GM12878 (cell line): ENCODE measurements around the gene FYB1. TPM values are rescaled to one million over a fixed set of nuclear protein-coding genes. Genes with fewer than 3 reads are reported as not detected.

Experiments used
- ATAC-seq: fragments of 200-7000 bp; cut with Tn5 transposase; 3 replicates; pipeline ENCODE4 v1.9.1; 2020; ENCODE audit warnings: mild to moderate bottlenecking, moderate library complexity
- BruUV-seq: library from RNA; stranded (reverse); fragments of 400-500 nt; replicated peaks from 2 replicates; lab custom pipeline; 2021; lab: Mats Ljungman, UMichigan
- CTCF ChIA-PET: fragments of 300-600 bp; sonication (Branson Sonifier 250); formaldehyde crosslinking; extraction: SDS; loops from one replicate; lab custom pipeline; 2021; ENCODE audit warnings: inconsistent platforms; lab: Yijun Ruan, JAX
- POLR2A ChIA-PET: fragments of 350-600 bp; formaldehyde crosslinking; extraction: SDS; loops from one replicate; lab custom pipeline; 2021; ENCODE audit warnings: inconsistent platforms; lab: Charles Lee
- RAD21 ChIA-PET: fragments of 300-600 bp; sonication (Branson Sonifier 250); formaldehyde crosslinking; loops from one replicate; lab custom pipeline; 2023; ENCODE audit warnings: antibody characterized with exemption; ENCODE audit not compliant: unreplicated experiment; lab: Charles Lee
- SMC1A ChIA-PET: fragments of 300-600 bp; sonication (Branson Sonifier 250); formaldehyde crosslinking; loops from one replicate; lab custom pipeline; 2023; ENCODE audit not compliant: unreplicated experiment, uncharacterized antibody; lab: Charles Lee
- DNase-seq: peaks from one replicate; pipeline ENCODE4 v3.0.0-alpha.2; 2011; ENCODE audit warnings: low read depth, low spot score
- FAIRE-seq: peaks from 3 replicates; lab custom pipeline; 2011; peaks lifted over from hg19 to GRCh38; lab: Jason Lieb, UNC
- H2AFZ ChIP-seq: 2 replicates; pipeline ENCODE4 v1.6.0; 2011; ENCODE audit warnings: low read depth, low read length, control low read depth; ENCODE audit not compliant: control insufficient read depth
- H3K27ac ChIP-seq: 2 replicates; pipeline ENCODE4 v1.5.1; 2011; ENCODE audit warnings: control low read depth; ENCODE audit not compliant: control insufficient read depth, insufficient read depth
- H3K27me3 ChIP-seq, 2 experiments: replicated peaks in 1 of 2; 2 replicates each; pipeline versions ENCODE4 v1.6.0 to v1.6.1; 2011; ENCODE audit warnings: low read length in 1 of 2; ENCODE audit not compliant: control insufficient read depth in 2 of 2, insufficient read depth in 2 of 2
- H3K36me3 ChIP-seq, 2 experiments: 2 replicates each; pipeline ENCODE4 v1.5.1; 2011; ENCODE audit warnings: low read length in 1 of 2; ENCODE audit not compliant: control insufficient read depth in 2 of 2, insufficient read depth in 2 of 2
- H3K4me1 ChIP-seq: 2 replicates; pipeline ENCODE4 v1.6.1; 2011; ENCODE audit warnings: mild to moderate bottlenecking, low read length, moderate library complexity, mixed read lengths; ENCODE audit not compliant: control insufficient read depth, insufficient read depth
- H3K4me2 ChIP-seq: 2 replicates; pipeline ENCODE4 v1.6.0; 2011; ENCODE audit warnings: control low read depth; ENCODE audit not compliant: control insufficient read depth, insufficient read depth
- H3K4me3 ChIP-seq: fragments of 200-600 bp; sonication (generic); 2 replicates; pipeline ENCODE4 v1.5.1; 2016
- H3K79me2 ChIP-seq: 2 replicates; pipeline ENCODE4 v1.6.0; 2011; ENCODE audit warnings: low read length; ENCODE audit not compliant: control insufficient read depth, insufficient read depth
- H3K9ac ChIP-seq: 2 replicates; pipeline ENCODE4 v1.8.0; 2011; ENCODE audit warnings: low read length, control low read depth, mixed read lengths; ENCODE audit not compliant: control insufficient read depth, insufficient read depth
- H3K9me3 ChIP-seq: replicated peaks from 3 replicates; pipeline ENCODE4 v1.5.1; 2011; ENCODE audit warnings: mild to moderate bottlenecking, low read length; ENCODE audit not compliant: control insufficient read depth, insufficient read depth
- H4K20me1 ChIP-seq: 2 replicates; pipeline ENCODE4 v1.6.0; 2011; ENCODE audit not compliant: control insufficient read depth, insufficient read depth
- ATF7 ChIP-seq: fragments of 450-650 bp; IDR thresholded peaks from 2 replicates; pipeline ENCODE4 v1.6.1; 2016; ENCODE audit warnings: low read depth, mild to moderate bottlenecking
- BCL3 ChIP-seq: IDR thresholded peaks from 2 replicates; pipeline ENCODE4 v1.6.1; 2011; ENCODE audit warnings: borderline replicate concordance, low read depth, mild to moderate bottlenecking, moderate library complexity, low read length; ENCODE audit not compliant: insufficient read depth, poor library complexity, severe bottlenecking
- CHD1 ChIP-seq: IDR thresholded peaks from 2 replicates; pipeline ENCODE4 v1.6.1; 2012; ENCODE audit warnings: low read depth, low read length, improper control_type of control experiment
- CTCF ChIP-seq, 3 experiments: IDR thresholded peaks in 2 of 3; conservative IDR thresholded peaks in 1 of 3; 2 replicates each; pipeline ENCODE4 v1.5.1; 2011; ENCODE audit warnings: low read depth in 3 of 3, low read length in 3 of 3, mild to moderate bottlenecking in 3 of 3, control low read depth in 2 of 3, moderate library complexity in 2 of 3, inconsistent platforms in 1 of 3, mixed read lengths in 1 of 3; ENCODE audit not compliant: control insufficient read depth in 2 of 3, insufficient read depth in 1 of 3; ENCODE audit errors: extremely low read depth in 1 of 3
- HCFC1 ChIP-seq: fragments of 150-350 bp; IDR thresholded peaks from 2 replicates; pipeline ENCODE4 v1.6.1; 2014; ENCODE audit warnings: low read length
- MYC ChIP-seq: IDR thresholded peaks from 2 replicates; pipeline ENCODE4 v1.6.1; 2011; ENCODE audit warnings: mild to moderate bottlenecking, low read length, moderate library complexity, inconsistent platforms; ENCODE audit not compliant: insufficient read depth, insufficient replicate concordance, insufficient read length, severe bottlenecking
- NFYB ChIP-seq: IDR thresholded peaks from 2 replicates; pipeline ENCODE4 v1.6.1; 2011; ENCODE audit warnings: low read depth, mild to moderate bottlenecking, low read length, improper control_type of control experiment, moderate library complexity; ENCODE audit not compliant: insufficient read depth
- NRF1 ChIP-seq: conservative IDR thresholded peaks from 2 replicates; pipeline ENCODE4 v1.6.1; 2011; ENCODE audit warnings: mild to moderate bottlenecking, low read depth, low read length, improper control_type of control experiment
- POLR2AphosphoS5 ChIP-seq: IDR thresholded peaks from 2 replicates; pipeline ENCODE4 v1.6.1; 2011; ENCODE audit warnings: mild to moderate bottlenecking, low read length, inconsistent platforms
- RAD21 ChIP-seq: IDR thresholded peaks from 2 replicates; pipeline ENCODE4 v1.6.1; 2011; ENCODE audit warnings: mild to moderate bottlenecking, low read depth, low read length, moderate library complexity; ENCODE audit not compliant: insufficient read depth
- SIX5 ChIP-seq: IDR thresholded peaks from 2 replicates; pipeline ENCODE4 v1.6.1; 2011; ENCODE audit warnings: mild to moderate bottlenecking, low read depth, low read length, moderate library complexity; ENCODE audit not compliant: severe bottlenecking
- TAF1 ChIP-seq: IDR thresholded peaks from 2 replicates; pipeline ENCODE4 v1.6.1; 2011; ENCODE audit warnings: mild to moderate bottlenecking, low read depth, low read length, borderline replicate concordance
- ZNF622 ChIP-seq: fragments of 450-650 bp; IDR thresholded peaks from 2 replicates; pipeline ENCODE4 v1.6.1; 2017; ENCODE audit warnings: mild to moderate bottlenecking, inconsistent platforms
- ZNF687 ChIP-seq: fragments of 450-650 bp; IDR thresholded peaks from 2 replicates; pipeline ENCODE4 v1.6.1; 2017; ENCODE audit warnings: mild to moderate bottlenecking, moderate library complexity
- WGBS: methylation state at CpG from one replicate; pipeline ENCODE4 v1.1.6; 2016; ENCODE audit warnings: low lambda C conversion rate; ENCODE audit not compliant: insufficient replicate concordance, insufficient coverage; ENCODE audit errors: missing lambda C conversion rate; 5-methylcytosine and 5-hydroxymethylcytosine counted together
- in situ Hi-C: fragments of 300-500 bp; cut with MboI; formaldehyde crosslinking; loops from 9 replicates; pipeline ENCODE4 v1.14.3; 2018; ENCODE audit warnings: mixed read lengths
- intact Hi-C: fragments of 100-400 bp; cut with micrococcal nuclease; formaldehyde crosslinking; loops from one replicate; pipeline ENCODE4 v1.14.2; 2022; ENCODE audit not compliant: unreplicated experiment
- polyA plus RNA-seq, 11 experiments: library from polyadenylated mRNA; depleted of rRNA in 4 of 11; unstranded in 6 of 11; stranded (reverse) in 5 of 11; fragments of >200 nt; fragmentation: Nextera tagmentation in 4 of 11; fragmentation: Illumina TruSeq in 1 of 11; extraction: Ambion mirVana in 4 of 11; extraction: Trizol in 1 of 11; gene quantifications; 1 replicate in 1 of 11; 2 replicates in 10 of 11; pipeline versions ENCODE4 v1.2.1 to v1.2.3, GENCODE V29; 2011 to 2016; ENCODE audit warnings: inconsistent platforms in 2 of 11, missing spikeins in 2 of 11, low read depth in 1 of 11
- total RNA-seq, 4 experiments: library from RNA; depleted of rRNA in 3 of 4; stranded (reverse); fragments of >200 nt in 3 of 4; fragmentation: Illumina TruSeq in 1 of 4; extraction: Trizol in 1 of 4; gene quantifications; 2 replicates each; pipeline versions ENCODE4 v1.2.1 to v1.2.3, GENCODE V29; 2013 to 2021

FYB1 gene
- total and polyA plus RNA-seq, 10 of the 15 experiments (the other 5 are each of a cell fraction or from before 2014, with no cell fraction given) = 0.06 to 4.3 (median 0.25) TPM; not detected in 2

- no peak for TF ChIP-seq POLR2AphosphoS5
- TF ChIP-seq SIX5 = no peak
- TF ChIP-seq TAF1 = no peak
- TF ChIP-seq ZNF622 = no peak
- no peak for TF ChIP-seq MYC
- no peak for TF ChIP-seq BCL3
- no peak for TF ChIP-seq HCFC1
These were observed 136.4 kb downstream of the FYB1 start (continued) for GRCh38 chr5:39082995-39083394.

- ATAC-seq = peak; percentile 60
- WGBS = 2% methylated on average over 3 of the region's 3 CpGs
- ChIA-PET POLR2A (interaction anchor here (0.7 kb wide), 2 partner anchors 40 to 65 kb away, joined by 3 read pairs; no protein-coding TSS in a partner anchor), RAD21 (interaction anchor here (0.6 to 5.4 kb wide), 33 partner anchors 10 to 639 kb away, joined by 3 to 32 read pairs (median 3); no protein-coding TSS in a partner anchor), CTCF (interaction anchor here (0.7 to 5.2 kb wide), 60 partner anchors 9 to 660 kb away, joined by 3 to 110 read pairs (median 5); no protein-coding TSS in a partner anchor), SMC1A (interaction anchor here (0.7 to 5.0 kb wide), 39 partner anchors 8 to 639 kb away, joined by 3 to 68 read pairs (median 5); no protein-coding TSS in a partner anchor)
- no peak for FAIRE-seq
- BruUV-seq = no TSS peak
- H3K79me2 ChIP-seq = peaks cover 5% of the 10 kb centered on the region
- DNase-seq = no peak
- H3K4me2 ChIP-seq = no peak overlapping the region
- H3K4me3 ChIP-seq = no peak overlapping the region
- H4K20me1 ChIP-seq = no peaks in the 10 kb centered on the region
- H3K9me3 ChIP-seq = no peaks in the 10 kb centered on the region
- in situ Hi-C loops (loop anchor here (25.0 kb wide), 1 partner anchor 643 kb away; no protein-coding TSS in a partner anchor), intact Hi-C loops (loop anchor here (1.0 to 10.0 kb wide), 4 partner anchors 75 to 248 kb away; no protein-coding TSS in a partner anchor)
- peaks cover 4% of the 10 kb centered on the region; the same call in 1 of the 2 replicates for H3K4me1 ChIP-seq
- no peaks in the 10 kb centered on the region for H3K36me3 ChIP-seq
- H3K27ac ChIP-seq = no peak overlapping the region
- no peak overlapping the region for H3K9ac ChIP-seq
- no peak overlapping the region for H2AFZ ChIP-seq
- H3K27me3 ChIP-seq = no peaks in the 10 kb centered on the region
- TF ChIP-seq NFYB (no peak), ATF7 (peak; percentile 66), RAD21 (peak; percentile 74), NRF1 (no peak), CHD1 (no peak), CTCF (IDR thresholded peaks at IDR 0.05 in 2 of 3, conservative IDR thresholded peaks at IDR 0.05 in 1 of 3; ENCODE audit: control insufficient read depth in 2 of 3, extremely low read depth in 1 of 3, insufficient read depth in 1 of 3, low read depth in 3 of 3, low read length in 3 of 3) (peak; percentile 79 to 80 (median 80)), ZNF687 (no peak)
These were observed 138.7 kb downstream of the FYB1 start for GRCh38 chr5:39080597-39081204.
